H1 (cell line): ENCODE measurements around the gene NT5C. TPM values are rescaled to one million over a fixed set of nuclear protein-coding genes. Genes with fewer than 3 reads are reported as not detected.

Experiments
- CTCF ChIA-PET: fragments of 300-600 bp; sonication (Branson Sonifier 250); formaldehyde crosslinking; loops from one replicate; lab custom pipeline; 2021; ENCODE audit not compliant: partially characterized antibody; lab: Charles Lee
- POLR2A ChIA-PET: fragments of 300-600 bp; sonication (Branson Sonifier 250); formaldehyde crosslinking; loops from one replicate; lab custom pipeline; 2021; ENCODE audit warnings: inconsistent platforms; ENCODE audit not compliant: partially characterized antibody; lab: Charles Lee
- DNase-seq, 2 experiments: peaks; one replicate each; pipeline versions ENCODE4 v3.0.0 to v3.0.0-alpha.2; 2010 to 2022; ENCODE audit warnings: low spot score in 2 of 2, low read depth in 1 of 2, mixed read lengths in 1 of 2
- FAIRE-seq: peaks from 2 replicates; lab custom pipeline; 2011; peaks lifted over from hg19 to GRCh38; lab: Jason Lieb, UNC
- H2AFZ ChIP-seq: 2 replicates; pipeline ENCODE4 v1.8.1; 2012; ENCODE audit warnings: low read length, inconsistent platforms
- H2AK5ac ChIP-seq: 2 replicates; pipeline ENCODE4 v1.6.1; 2013; ENCODE audit warnings: low read depth, low read length
- H2BK120ac ChIP-seq: replicated peaks from 2 replicates; pipeline ENCODE3; 2013; ENCODE audit warnings: low read depth, low read length, inconsistent platforms
- H2BK12ac ChIP-seq: 2 replicates; pipeline ENCODE4 v1.6.1; 2013; ENCODE audit warnings: low read depth, low read length
- H2BK15ac ChIP-seq: 2 replicates; pipeline ENCODE4 v1.6.1; 2013; ENCODE audit warnings: low read length
- H2BK20ac ChIP-seq: 2 replicates; pipeline ENCODE4 v1.6.1; 2013; ENCODE audit warnings: low read length
- H2BK5ac ChIP-seq: 2 replicates; pipeline ENCODE4 v1.6.1; 2013; ENCODE audit warnings: low read depth, low read length
- H3K14ac ChIP-seq: 2 replicates; pipeline ENCODE4 v1.6.1; 2013; ENCODE audit warnings: inconsistent platforms; ENCODE audit not compliant: insufficient read length
- H3K18ac ChIP-seq: 2 replicates; pipeline ENCODE4 v1.6.1; 2013; ENCODE audit warnings: low read length; ENCODE audit errors: extremely low read depth
- H3K23ac ChIP-seq: 2 replicates; pipeline ENCODE4 v1.6.1; 2013; ENCODE audit warnings: inconsistent platforms; ENCODE audit not compliant: insufficient read length
- H3K23me2 ChIP-seq: 2 replicates; pipeline ENCODE4 v1.6.1; 2013; ENCODE audit warnings: low read depth, low read length
- H3K27ac ChIP-seq: 2 replicates; pipeline ENCODE4 v1.6.1; 2011; ENCODE audit warnings: low read depth, low read length, inconsistent platforms
- H3K27me3 ChIP-seq, 4 experiments: replicated peaks in 1 of 4; 1 replicate in 1 of 4; 2 replicates in 3 of 4; pipeline versions ENCODE4 v1.6.1 to v1.8.1; 2011 to 2013; ENCODE audit warnings: low read length in 3 of 4, mild to moderate bottlenecking in 3 of 4, inconsistent platforms in 2 of 4, mixed read lengths in 2 of 4, moderate library complexity in 1 of 4; ENCODE audit not compliant: control insufficient read depth in 3 of 4, insufficient read depth in 3 of 4; ENCODE audit errors: extremely low read depth in 1 of 4
- H3K36me3 ChIP-seq, 4 experiments: 2 replicates each; pipeline versions ENCODE4 v1.6.1 to v1.8.1; 2011 to 2013; ENCODE audit warnings: mild to moderate bottlenecking in 4 of 4, low read length in 3 of 4, moderate library complexity in 2 of 4, control low read depth in 1 of 4, inconsistent platforms in 1 of 4; ENCODE audit not compliant: insufficient read depth in 4 of 4, control insufficient read depth in 2 of 4
- H3K4ac ChIP-seq: replicated peaks from 2 replicates; pipeline ENCODE3; 2013; ENCODE audit warnings: low read length, low read depth, mixed read lengths, inconsistent platforms; ENCODE audit not compliant: insufficient read length
- H3K4me1 ChIP-seq, 4 experiments: replicated peaks in 1 of 4; 1 replicate in 1 of 4; 2 replicates in 3 of 4; pipeline versions ENCODE4 v1.6.1 to v1.8.1; 2011 to 2013; ENCODE audit warnings: low read length in 3 of 4, inconsistent platforms in 2 of 4, mixed read lengths in 1 of 4; ENCODE audit not compliant: insufficient read depth in 4 of 4, control insufficient read depth in 3 of 4
- H3K4me2 ChIP-seq, 2 experiments: 2 replicates each; pipeline versions ENCODE4 v1.6.1 to v1.8.1; 2011 to 2013; ENCODE audit warnings: low read depth in 2 of 2, low read length in 2 of 2, control low read depth in 1 of 2, inconsistent platforms in 1 of 2, mild to moderate bottlenecking in 1 of 2; ENCODE audit not compliant: insufficient read depth in 1 of 2
- H3K4me3 ChIP-seq, 4 experiments: fragments of 200-600, 300-600 bp in 1 of 4; sonication (generic), shearing (Covaris generic), sonication (Bioruptor Twin) in 1 of 4; 2 replicates each; pipeline versions ENCODE4 v1.5.1 to v1.8.1; 2011 to 2016; ENCODE audit warnings: low read length in 4 of 4, low read depth in 3 of 4, control low read depth in 2 of 4, inconsistent platforms in 2 of 4, mild to moderate bottlenecking in 2 of 4, mixed read lengths in 1 of 4, moderate library complexity in 1 of 4; ENCODE audit not compliant: insufficient read depth in 2 of 4; ENCODE audit errors: extremely low read depth in 1 of 4
- H3K56ac ChIP-seq: replicated peaks from 2 replicates; pipeline ENCODE3; 2013; ENCODE audit warnings: low read depth, mild to moderate bottlenecking, mixed read lengths, low read length, inconsistent platforms; ENCODE audit not compliant: insufficient read length
- H3K79me1 ChIP-seq: 2 replicates; pipeline ENCODE4 v1.6.1; 2013; ENCODE audit warnings: low read depth, low read length, control low read depth
- H3K79me2 ChIP-seq, 2 experiments: 2 replicates each; pipeline versions ENCODE4 v1.6.1 to v1.8.1; 2012 to 2013; ENCODE audit warnings: low read length in 2 of 2, mild to moderate bottlenecking in 2 of 2, inconsistent platforms in 1 of 2; ENCODE audit not compliant: insufficient read depth in 2 of 2, control insufficient read depth in 1 of 2
- H3K9ac ChIP-seq, 4 experiments: replicated peaks in 1 of 4; 1 replicate in 1 of 4; 2 replicates in 3 of 4; pipeline versions ENCODE4 v1.6.1 to v1.8.1; 2011 to 2013; ENCODE audit warnings: low read depth in 3 of 4, low read length in 3 of 4, control low read depth in 2 of 4, mild to moderate bottlenecking in 2 of 4, moderate library complexity in 2 of 4, inconsistent platforms in 1 of 4; ENCODE audit errors: extremely low read depth in 1 of 4
- H3K9me3 ChIP-seq, 2 experiments: 2 replicates each; pipeline versions ENCODE4 v1.6.1 to v1.8.1; 2012 to 2013; ENCODE audit warnings: mild to moderate bottlenecking in 2 of 2, moderate library complexity in 2 of 2, control low read depth in 1 of 2, inconsistent platforms in 1 of 2, low read depth in 1 of 2, low read length in 1 of 2, mixed read lengths in 1 of 2; ENCODE audit not compliant: insufficient read depth in 2 of 2
- H4K20me1 ChIP-seq, 2 experiments: replicated peaks in 1 of 2; 2 replicates each; pipeline versions ENCODE3 to v1.8.1; 2011 to 2013; ENCODE audit warnings: inconsistent platforms in 2 of 2, low read length in 2 of 2, mild to moderate bottlenecking in 1 of 2; ENCODE audit not compliant: insufficient read depth in 2 of 2, control insufficient read depth in 1 of 2
- H4K5ac ChIP-seq: 2 replicates; pipeline ENCODE4 v1.6.1; 2013; ENCODE audit warnings: low read length, low read depth, mixed read lengths, inconsistent platforms; ENCODE audit not compliant: insufficient read length
- H4K8ac ChIP-seq: 2 replicates; pipeline ENCODE4 v1.8.0; 2013; ENCODE audit warnings: mild to moderate bottlenecking, moderate library complexity, low read length, inconsistent platforms; ENCODE audit not compliant: insufficient read depth; ENCODE audit errors: extremely low read depth
- H4K91ac ChIP-seq: replicated peaks from 2 replicates; pipeline ENCODE3; 2013; ENCODE audit warnings: low read length, mixed read lengths, inconsistent platforms; ENCODE audit not compliant: insufficient read length
- BACH1 ChIP-seq: IDR thresholded peaks from 2 replicates; pipeline ENCODE4 v1.6.1; 2012; ENCODE audit warnings: low read length, improper control_type of control experiment
- BRCA1 ChIP-seq: IDR thresholded peaks from 2 replicates; pipeline ENCODE4 v1.6.1; 2012; ENCODE audit warnings: low read depth, low read length, improper control_type of control experiment
- CBX8 ChIP-seq: fragments of 300-800, 300-1000 bp; sonication (generic); IDR thresholded peaks from 2 replicates; pipeline ENCODE4 v1.7.1; 2016; ENCODE audit warnings: low read depth, low read length, borderline replicate concordance
- CEBPB ChIP-seq: IDR thresholded peaks from 2 replicates; pipeline ENCODE4 v1.6.1; 2012; ENCODE audit warnings: low read depth, low read length
- HDAC2 ChIP-seq, 2 experiments: fragments of 300-600 bp in 1 of 2; sonication (generic) in 1 of 2; IDR thresholded peaks; 2 replicates each; pipeline ENCODE4 v1.6.1; 2011 to 2012; ENCODE audit warnings: low read depth in 2 of 2, low read length in 2 of 2, mild to moderate bottlenecking in 2 of 2, moderate library complexity in 2 of 2, borderline replicate concordance in 1 of 2, inconsistent platforms in 1 of 2
- JUND ChIP-seq: IDR thresholded peaks from 2 replicates; pipeline ENCODE4 v1.6.1; 2011; ENCODE audit warnings: mild to moderate bottlenecking, improper control_type of control experiment, low read length
- KDM4A ChIP-seq: IDR thresholded peaks from one replicate; pipeline ENCODE4 v1.7.1; 2012; ENCODE audit warnings: low read depth, mild to moderate bottlenecking, moderate library complexity, low read length, inconsistent platforms; ENCODE audit not compliant: severe bottlenecking
- RNF2 ChIP-seq: fragments of 200-900, 300-1000 bp; sonication (generic); IDR thresholded peaks from 2 replicates; pipeline ENCODE4 v1.7.1; 2016; ENCODE audit warnings: borderline replicate concordance, low read depth, mild to moderate bottlenecking, antibody characterized with exemption, low read length; ENCODE audit not compliant: poor library complexity, severe bottlenecking; ENCODE audit errors: missing control alignments
- SP2 ChIP-seq: IDR thresholded peaks from 2 replicates; pipeline ENCODE4 v1.6.1; 2012; ENCODE audit warnings: mild to moderate bottlenecking, low read length, inconsistent platforms
- TBP ChIP-seq: IDR thresholded peaks from 2 replicates; pipeline ENCODE4 v1.6.1; 2011; ENCODE audit warnings: low read depth, low read length, improper control_type of control experiment
- WGBS, 2 experiments: shearing (Covaris generic) in 1 of 2; methylation state at CpG; one replicate each; pipeline versions ENCODE4 v1.1.6 to v1.1.7; 2013 to 2015; ENCODE audit warnings: low lambda C conversion rate in 2 of 2, mixed read lengths in 2 of 2, inconsistent platforms in 1 of 2, low coverage in 1 of 2, missing lambda C conversion rate in 1 of 2; ENCODE audit not compliant: insufficient replicate concordance in 2 of 2, insufficient coverage in 1 of 2, insufficient read length in 1 of 2; ENCODE audit errors: extremely low coverage in 1 of 2, missing lambda C conversion rate in 1 of 2; 5-methylcytosine and 5-hydroxymethylcytosine counted together
- polyA plus RNA-seq, 7 experiments: library from polyadenylated mRNA; depleted of rRNA in 3 of 7; stranded (reverse) in 5 of 7; unstranded in 2 of 7; fragments of >200 nt in 5 of 7; fragments of 200-250 nt in 2 of 7; gene quantifications; 1 replicate in 5 of 7; 2 replicates in 1 of 7; 4 replicates in 1 of 7; pipeline versions ENCODE4 v1.2.1 to v1.2.3, GENCODE V29; 2011 to 2013; ENCODE audit warnings: missing spikeins in 2 of 7, mixed read lengths in 2 of 7
- total RNA-seq: library from RNA; stranded (reverse); fragmentation: NEBNext Ultra II Directional; extraction: Animal tissue kit (Norgen Biotek cat#: 25700); gene quantifications from 2 replicates; pipeline ENCODE4 v1.2.1, GENCODE V29; 2021
- TF ChIP-seq, protein P1 (sequence below): IDR thresholded peaks from 2 replicates; pipeline ENCODE4 v1.6.1; 2012; ENCODE audit warnings: low read length, inconsistent platforms

NT5C gene
- total and polyA plus RNA-seq, 2 of the 8 experiments (the other 6 are each of a cell fraction or from before 2014, with no cell fraction given), result 52.1 to 66.4 TPM

DNA sequence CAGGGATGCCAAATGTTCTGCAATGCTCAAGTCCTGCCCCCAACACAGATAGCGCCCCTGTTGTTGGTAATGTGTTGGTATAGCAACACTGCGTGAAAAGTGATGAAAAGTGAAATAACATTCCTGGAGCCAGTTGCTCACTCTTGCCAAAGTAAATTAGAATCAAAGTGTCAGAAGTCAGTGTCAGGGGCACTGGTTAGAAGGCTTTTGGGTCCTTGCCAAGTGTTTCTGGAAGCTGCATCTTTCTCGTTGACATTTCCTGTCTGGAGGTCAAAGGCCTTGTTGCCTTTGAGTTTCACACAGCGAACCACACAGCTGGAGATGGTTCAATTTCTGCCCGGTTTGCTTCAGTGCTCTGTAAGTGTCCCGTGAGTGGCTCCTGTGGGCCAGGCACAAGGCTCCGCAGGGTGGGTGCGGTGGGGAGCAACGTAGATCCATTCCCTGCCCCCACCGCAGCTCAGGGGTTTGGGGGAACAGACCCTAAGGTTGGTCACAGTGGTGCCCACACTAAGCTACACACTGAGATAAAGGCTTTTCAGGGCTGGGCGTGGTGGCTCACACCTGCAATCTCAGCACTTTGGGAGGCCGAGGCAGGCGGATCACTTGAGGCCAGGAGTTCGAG lies 47.4 kb downstream of the NT5C start:
- Histone ChIP-seq H4K20me1 (no peaks in the 10 kb centered on the region), H4K91ac (no peak overlapping the region), H3K4ac (no peak overlapping the region), H3K9me3 (no peaks in the 10 kb centered on the region), H2BK12ac (no peak overlapping the region), H3K79me1 (peaks cover 3% of the 10 kb centered on the region; the same call in 1 of the 2 replicates), H3K4me1 (peaks cover 3 to 19% (median 17%) of the 10 kb centered on the region in 4 experiments), H3K27me3 (no peaks in the 10 kb centered on the region), H2BK5ac (no peak overlapping the region), H2BK20ac (no peak overlapping the region), H3K23me2 (peaks cover 11% of the 10 kb centered on the region; the same call in 1 of the 2 replicates), H4K8ac (no peak overlapping the region), H3K56ac (no peak overlapping the region), H3K23ac (no peak overlapping the region), H3K36me3 (no peaks in the 10 kb centered on the region), H3K18ac (no peak overlapping the region; the same call in 1 of the 2 replicates), H3K9ac (no peak overlapping the region; a peak in 1 of 7 replicates), H2BK15ac (no peak overlapping the region), H2AFZ (no peak overlapping the region), H2AK5ac (no peak overlapping the region), H3K27ac (no peak overlapping the region), H2BK120ac (no peak overlapping the region), H4K5ac (no peak overlapping the region), H3K4me3 (no peak overlapping the region), H3K79me2 (no peaks in the 10 kb centered on the region), H3K14ac (no peak overlapping the region), H3K4me2 (no peak overlapping the region)
- DNase-seq, result no peak
- ChIA-PET CTCF (interaction anchor here (0.6 to 1.7 kb wide), 6 partner anchors 20 to 239 kb away, joined by 3 to 6 read pairs (median 4); no protein-coding TSS in a partner anchor), POLR2A (interaction anchor here (1.0 kb wide), 1 partner anchor 21 kb away, joined by 4 read pairs; no protein-coding TSS in a partner anchor)
- FAIRE-seq, result no peak
- WGBS, 2 experiments, result 88% methylated on average over 14 of the region's 14 CpGs; no CpG with 5 or more reads in 1 of the 2 experiments
- TF ChIP-seq TBP, result no peak
- no peak for TF ChIP-seq BACH1
- TF ChIP-seq BRCA1, result no peak
- no peak for TF ChIP-seq SP2
- TF ChIP-seq RNF2, result no peak
- no peak for TF ChIP-seq JUND
- no peak for TF ChIP-seq HDAC2 (IDR thresholded peaks at IDR 0.05; ENCODE audit: borderline replicate concordance in 1 of 2, low read depth in 2 of 2, low read length in 2 of 2)
- TF ChIP-seq CEBPB, result no peak
- TF ChIP-seq, protein P1, sequence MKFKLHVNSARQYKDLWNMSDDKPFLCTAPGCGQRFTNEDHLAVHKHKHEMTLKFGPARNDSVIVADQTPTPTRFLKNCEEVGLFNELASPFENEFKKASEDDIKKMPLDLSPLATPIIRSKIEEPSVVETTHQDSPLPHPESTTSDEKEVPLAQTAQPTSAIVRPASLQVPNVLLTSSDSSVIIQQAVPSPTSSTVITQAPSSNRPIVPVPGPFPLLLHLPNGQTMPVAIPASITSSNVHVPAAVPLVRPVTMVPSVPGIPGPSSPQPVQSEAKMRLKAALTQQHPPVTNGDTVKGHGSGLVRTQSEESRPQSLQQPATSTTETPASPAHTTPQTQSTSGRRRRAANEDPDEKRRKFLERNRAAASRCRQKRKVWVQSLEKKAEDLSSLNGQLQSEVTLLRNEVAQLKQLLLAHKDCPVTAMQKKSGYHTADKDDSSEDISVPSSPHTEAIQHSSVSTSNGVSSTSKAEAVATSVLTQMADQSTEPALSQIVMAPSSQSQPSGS, result no peak
- no peak for TF ChIP-seq KDM4A
- TF ChIP-seq CBX8, result no peak
